ENCODE results near the gene EDEM2. TPM values are rescaled to one million over a fixed set of nuclear protein-coding genes. Genes with fewer than 3 reads are reported as not detected.
"Not testable (repeated sequence)": the region's sequence is repeated elsewhere in the genome, so short reads cannot be mapped to it uniquely, and the experiment has no call there.

The EDEM2 gene
- total RNA-seq, 4 donors from 2014 or later = 23.0 to 55.9 (median 30.4) TPM

- peaks cover 0 to 9% (median 5%) of the 10 kb centered on the region in 4 donors for H3K4me1 ChIP-seq
- no peak overlapping the region for H3K4me3 ChIP-seq
- in situ Hi-C loops (cut with MboI; ENCODE audit: low pct_ligation_motif_present in 1 of 4, low pct_unique_long_range_greater_than_20kb in 1 of 4, low sequenced_read_pairs in 3 of 4) = no loop called here
- 75 to 79% methylated on average over 4 of the region's 4 CpGs for WGBS, 2 donors (ENCODE audit: low coverage in 1 of 2)
- no peak for DNase-seq
- no peaks in the 10 kb centered on the region for H3K36me3 ChIP-seq
- H3K27me3 ChIP-seq = no peaks in the 10 kb centered on the region
- peak overlapping the region in 2 of 4 donors; percentile 23 to 63 for H3K27ac ChIP-seq
- intact Hi-C loops (cut with DNase I; ENCODE audit: low total_unique reads) = no loop called here
- H3K9me3 ChIP-seq = no peaks in the 10 kb centered on the region
- peak in 1 of 3 donors; percentile 62 for TF ChIP-seq POLR2AphosphoS5 (IDR thresholded peaks at IDR 0.05)
- TF ChIP-seq POLR2A (IDR thresholded peaks at IDR 0.05) = no peak
Observed at GRCh38 chr20:35151736-35152135, 4.6 kb upstream of the EDEM2 start.

DNA sequence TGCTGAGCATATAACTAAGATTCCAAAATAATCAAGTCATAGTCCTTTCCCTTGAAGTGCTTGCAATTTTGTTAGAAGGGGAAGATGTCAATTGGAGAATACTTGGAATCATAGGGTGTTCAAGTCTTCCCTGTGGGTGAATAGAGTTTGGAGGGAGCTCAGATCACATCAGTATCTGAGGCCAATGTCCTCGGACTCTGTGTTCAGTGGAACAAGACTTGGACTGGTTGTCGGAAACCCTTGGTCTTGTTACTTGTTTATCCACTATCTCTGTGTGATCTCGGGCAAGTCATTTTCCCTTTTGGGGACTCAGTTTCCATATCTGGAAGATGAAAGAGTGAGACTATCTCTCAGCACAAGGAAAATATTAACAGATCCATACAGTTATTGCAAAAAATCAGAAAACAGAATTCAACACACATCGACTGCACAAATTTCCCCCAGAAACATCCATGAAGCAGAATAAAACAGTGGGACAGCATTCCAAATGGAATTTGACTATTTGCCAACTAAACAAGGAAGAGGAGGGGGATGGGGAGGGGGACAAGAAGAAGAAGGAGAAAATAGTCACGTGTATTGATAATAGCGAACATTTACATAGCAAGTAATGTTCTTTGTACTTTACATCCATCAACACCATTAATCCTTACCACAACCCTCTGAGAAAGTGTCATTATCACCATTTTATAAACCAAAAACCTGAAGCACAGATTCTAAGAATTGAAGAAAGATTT lies 3.9 kb upstream of the EDEM2 start:
- no peaks in the 10 kb centered on the region for H3K27me3 ChIP-seq
- H3K4me1 ChIP-seq = peaks cover 7 to 15% (median 10%) of the 10 kb centered on the region in 4 donors
- no peak for DNase-seq
- no peaks in the 10 kb centered on the region for H3K36me3 ChIP-seq
- 88 to 96% methylated on average over 6 of the region's 6 CpGs for WGBS, 2 donors (ENCODE audit: low coverage in 1 of 2)
- no peak for TF ChIP-seq POLR2AphosphoS5 (IDR thresholded peaks at IDR 0.05)
- TF ChIP-seq EP300 (IDR thresholded peaks at IDR 0.05; ENCODE audit: low read depth) = no peak
- no peak for TF ChIP-seq POLR2A (IDR thresholded peaks at IDR 0.05)
- TF ChIP-seq, protein P1, sequence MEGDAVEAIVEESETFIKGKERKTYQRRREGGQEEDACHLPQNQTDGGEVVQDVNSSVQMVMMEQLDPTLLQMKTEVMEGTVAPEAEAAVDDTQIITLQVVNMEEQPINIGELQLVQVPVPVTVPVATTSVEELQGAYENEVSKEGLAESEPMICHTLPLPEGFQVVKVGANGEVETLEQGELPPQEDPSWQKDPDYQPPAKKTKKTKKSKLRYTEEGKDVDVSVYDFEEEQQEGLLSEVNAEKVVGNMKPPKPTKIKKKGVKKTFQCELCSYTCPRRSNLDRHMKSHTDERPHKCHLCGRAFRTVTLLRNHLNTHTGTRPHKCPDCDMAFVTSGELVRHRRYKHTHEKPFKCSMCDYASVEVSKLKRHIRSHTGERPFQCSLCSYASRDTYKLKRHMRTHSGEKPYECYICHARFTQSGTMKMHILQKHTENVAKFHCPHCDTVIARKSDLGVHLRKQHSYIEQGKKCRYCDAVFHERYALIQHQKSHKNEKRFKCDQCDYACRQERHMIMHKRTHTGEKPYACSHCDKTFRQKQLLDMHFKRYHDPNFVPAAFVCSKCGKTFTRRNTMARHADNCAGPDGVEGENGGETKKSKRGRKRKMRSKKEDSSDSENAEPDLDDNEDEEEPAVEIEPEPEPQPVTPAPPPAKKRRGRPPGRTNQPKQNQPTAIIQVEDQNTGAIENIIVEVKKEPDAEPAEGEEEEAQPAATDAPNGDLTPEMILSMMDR (IDR thresholded peaks at IDR 0.05) = no peak
- intact Hi-C loops (cut with DNase I; ENCODE audit: low total_unique reads) (no loop called here), in situ Hi-C loops (cut with MboI; ENCODE audit: low pct_ligation_motif_present in 1 of 4, low pct_unique_long_range_greater_than_20kb in 1 of 4, low sequenced_read_pairs in 3 of 4) (no loop called here)
- peak overlapping the region in 1 of 4 donors; percentile 63 for H3K27ac ChIP-seq
- H3K9me3 ChIP-seq = no peaks in the 10 kb centered on the region
- H3K4me3 ChIP-seq = no peak overlapping the region

DNA sequence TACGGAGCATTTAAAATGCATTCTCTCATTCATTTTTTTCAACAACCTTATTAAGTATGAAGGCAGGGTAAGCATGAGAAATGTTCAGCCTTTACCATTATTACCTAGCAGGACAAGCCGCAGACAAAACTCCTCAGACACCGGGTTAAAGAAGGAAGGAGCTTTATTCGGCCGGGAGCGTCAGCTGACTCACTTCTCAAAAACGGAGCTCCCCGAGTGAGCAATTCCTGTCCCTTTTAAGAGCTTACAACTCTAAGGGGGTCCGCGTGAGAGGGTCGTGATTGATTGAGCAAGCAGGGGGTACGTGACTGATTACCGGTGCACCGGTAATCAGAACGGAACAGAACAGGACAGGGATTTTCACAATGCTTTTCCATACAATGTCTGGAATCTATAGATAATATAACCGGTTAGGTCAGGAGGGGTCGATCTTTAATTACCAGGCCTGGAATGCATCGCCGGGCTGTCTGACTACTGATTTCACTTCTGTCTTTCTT lies 487 bp upstream of the EDEM2 start:
- WGBS, 2 donors (ENCODE audit: low coverage in 1 of 2) = 3% methylated on average over 19 of the region's 19 CpGs; no CpG with 5 or more reads in 1 of the 2 donors
- Histone ChIP-seq H3K4me1 (peaks cover 7 to 22% (median 11%) of the 10 kb centered on the region in 4 donors), H3K27ac (peak overlapping the region; percentile 81 to 93 (median 91)), H3K4me3 (peak overlapping the region; percentile 58 to 76 (median 70))
- intact Hi-C loops (cut with DNase I; ENCODE audit: low total_unique reads) (loop anchor here (10.0 kb wide), 2 partner anchors 127 to 297 kb away; partner anchors contain the start of gene MMP24OS), in situ Hi-C loops (cut with MboI; ENCODE audit: low pct_ligation_motif_present in 1 of 4, low pct_unique_long_range_greater_than_20kb in 1 of 4, low sequenced_read_pairs in 3 of 4) (loop anchor here in 2 of 4 donors (10.0 to 25.0 kb wide), 2 partner anchors 117 to 290 kb away; partner anchors contain the start of gene GDF5 (in 2 of the 2))
- DNase-seq, H3K36me3 ChIP-seq, H3K27me3 ChIP-seq, H3K9me3 ChIP-seq: not testable (repeated sequence)

DNA sequence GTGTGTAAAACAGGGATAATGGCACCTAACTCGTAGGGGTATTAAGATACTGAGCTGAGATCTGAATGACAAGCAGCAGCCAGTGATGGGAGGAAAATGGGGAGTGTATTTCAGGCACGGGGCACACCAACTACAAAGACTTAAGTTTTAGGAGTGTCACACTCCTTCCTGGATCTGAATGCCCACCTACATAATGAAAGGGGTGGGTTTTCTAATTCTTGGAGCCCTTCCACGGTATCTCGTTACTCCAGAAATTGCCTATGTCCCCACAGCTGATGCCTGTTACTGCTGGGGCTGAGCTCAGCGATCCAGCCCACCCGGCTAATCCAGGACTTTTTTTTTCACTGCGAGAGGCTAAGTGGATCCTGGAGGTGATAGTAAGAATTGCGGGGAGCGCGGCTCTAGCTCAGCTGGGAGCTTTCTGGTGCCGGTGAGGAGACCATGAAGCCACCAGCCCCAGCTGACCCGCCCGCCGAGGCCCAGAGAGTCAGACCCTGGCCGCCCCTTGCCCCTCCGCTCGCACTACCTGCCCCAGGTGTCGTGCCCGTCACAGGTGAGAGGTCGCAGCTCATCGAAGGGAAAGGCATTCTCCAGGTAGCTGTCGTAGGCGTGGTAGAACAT lies 727 bp downstream of the EDEM2 start:
- Histone ChIP-seq H3K36me3 (peaks cover 0 to 12% (median 4%) of the 10 kb centered on the region in 4 donors), H3K27me3 (no peaks in the 10 kb centered on the region), H3K9me3 (no peaks in the 10 kb centered on the region), H3K27ac (peak overlapping the region; percentile 81 to 93 (median 91)), H3K4me1 (peaks cover 7 to 22% (median 11%) of the 10 kb centered on the region in 4 donors), H3K4me3 (peak overlapping the region; percentile 58 to 76 (median 70))
- TF ChIP-seq, protein P1 (IDR thresholded peaks at IDR 0.05) = peak in 2 of 5 experiments; percentile 13 to 29
- no peak for TF ChIP-seq POLR2A (IDR thresholded peaks at IDR 0.05)
- no peak for DNase-seq
- intact Hi-C loops (cut with DNase I; ENCODE audit: low total_unique reads) = loop anchor here (1.0 to 10.0 kb wide), 3 partner anchors 62 to 298 kb away; partner anchors contain the start of gene MMP24OS
- in situ Hi-C loops (cut with MboI; ENCODE audit: low pct_ligation_motif_present in 1 of 4, low pct_unique_long_range_greater_than_20kb in 1 of 4, low sequenced_read_pairs in 3 of 4) = loop anchor here in 2 of 4 donors (10.0 to 25.0 kb wide), 2 partner anchors 118 to 291 kb away; partner anchors contain the start of gene GDF5 (in 2 of the 2)
- 5 to 38% methylated on average over 1 to 23 of the region's 23 CpGs for WGBS, 2 donors (ENCODE audit: low coverage in 1 of 2)
